Stimulated activated CD8-positive, alpha-beta memory T cell treated with anti-CD3 and anti-CD28 coated beads, Interleukin-15, amount 100 ng/mL, for 1 hour (primary cell): ENCODE measurements around the gene FBXW2.
A peak's percentile ranks its signal among the peaks of the same experiment; 100 is the strongest.
"Not testable (repeated sequence)": the region's sequence is repeated elsewhere in the genome, so short reads cannot be mapped to it uniquely, and the experiment has no call there.

Source experiments
- DNase-seq: peaks from one replicate; pipeline ENCODE4 v3.0.0-alpha.2; 2020; ENCODE audit warnings: low read depth

Gene FBXW2

GRCh38 chr9:120778758-120779157, 14.5 kb downstream of the FBXW2 start:
- DNase-seq: no peak

- no peak for DNase-seq
Observed at GRCh38 chr9:120777229-120777628, 16.0 kb downstream of the FBXW2 start.

DNA sequence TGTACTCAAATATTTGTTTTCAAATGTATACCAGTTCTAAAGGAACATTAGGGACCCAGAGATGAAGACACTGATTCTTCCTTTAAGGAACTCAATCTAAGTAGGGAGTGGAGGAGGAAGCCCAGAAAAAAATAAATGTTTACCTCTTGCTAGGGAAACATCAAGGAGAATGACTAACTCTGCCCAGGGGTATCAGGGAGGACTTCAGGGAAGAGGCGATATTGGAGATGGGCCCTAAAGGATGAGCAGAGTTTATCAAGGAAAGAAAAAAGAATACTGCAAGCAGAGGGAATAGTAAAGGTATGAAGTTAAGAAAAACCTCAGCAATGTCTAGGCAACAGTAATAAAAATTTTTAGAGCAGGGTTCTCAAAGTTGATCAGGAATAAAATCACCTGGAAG, 16.4 kb downstream of the FBXW2 start:
- DNase-seq: no peak

GRCh38 chr9:120775859-120776258, 17.4 kb downstream of the FBXW2 start:
- no peak for DNase-seq

- DNase-seq: no peak
Observed at GRCh38 chr9:120774719-120775118, 18.5 kb downstream of the FBXW2 start.

DNA sequence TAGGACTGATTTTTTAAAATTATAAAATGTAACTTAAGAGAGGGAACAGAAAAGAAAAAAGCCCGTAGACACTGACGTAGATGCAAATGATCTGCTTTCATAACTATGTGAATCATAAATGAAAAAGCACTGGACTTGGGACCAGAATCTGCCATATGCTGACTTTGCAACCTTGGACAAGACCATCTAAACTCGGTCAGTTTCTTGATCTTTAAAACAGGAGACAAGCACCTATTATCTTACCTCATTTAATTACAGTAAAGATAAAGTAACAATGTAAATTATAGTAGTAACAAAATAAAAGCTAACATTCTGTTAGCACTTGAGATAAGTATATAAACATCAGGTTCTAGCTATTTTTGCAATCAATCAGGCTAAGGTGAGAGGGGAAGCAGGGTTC, 20.0 kb downstream of the FBXW2 start:
- DNase-seq: no peak

GRCh38 chr9:120770931-120771330, 22.3 kb downstream of the FBXW2 start:
- no peak for DNase-seq

DNA sequence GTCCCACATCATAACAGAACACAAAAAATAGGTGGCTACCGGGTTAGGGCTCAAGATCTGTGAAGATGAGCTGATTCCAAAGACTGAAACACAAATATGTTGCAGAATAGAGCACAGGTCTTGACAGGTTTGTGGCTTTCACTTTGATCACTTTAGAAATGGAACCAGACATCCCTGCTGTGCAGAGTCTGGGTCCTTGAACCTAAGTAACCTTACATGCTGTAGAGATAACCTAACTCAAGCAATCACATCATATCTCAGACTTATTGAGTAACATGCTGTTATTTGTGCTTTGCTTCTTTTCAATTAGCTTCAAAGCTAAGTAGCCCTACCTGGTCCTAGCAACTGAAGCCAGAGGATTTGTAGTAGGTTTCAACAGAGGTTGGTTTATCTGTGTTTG, 24.3 kb downstream of the FBXW2 start:
- no peak for DNase-seq

DNA sequence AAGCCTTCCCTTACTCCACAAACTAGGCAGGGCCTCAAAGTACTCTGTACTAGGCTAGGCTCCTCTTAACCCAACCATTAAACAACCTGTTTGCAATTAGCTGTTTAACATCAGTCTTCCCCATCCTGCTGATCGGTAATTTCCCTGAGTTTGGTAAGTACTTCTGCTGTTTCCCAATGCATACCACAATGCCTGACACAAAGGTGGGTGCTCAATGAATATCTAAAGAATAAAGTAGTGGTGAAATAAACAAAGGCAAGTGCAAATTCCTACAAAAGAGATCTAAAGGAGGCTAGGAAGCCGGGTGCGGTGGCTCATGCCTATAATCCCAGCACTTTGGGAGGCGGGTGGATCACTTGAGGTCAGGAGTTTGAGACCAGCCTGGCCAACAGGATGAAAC, 25.0 kb downstream of the FBXW2 start:
- DNase-seq: no peak

GRCh38 chr9:120767451-120767850, 25.8 kb downstream of the FBXW2 start:
- no peak for DNase-seq

DNA sequence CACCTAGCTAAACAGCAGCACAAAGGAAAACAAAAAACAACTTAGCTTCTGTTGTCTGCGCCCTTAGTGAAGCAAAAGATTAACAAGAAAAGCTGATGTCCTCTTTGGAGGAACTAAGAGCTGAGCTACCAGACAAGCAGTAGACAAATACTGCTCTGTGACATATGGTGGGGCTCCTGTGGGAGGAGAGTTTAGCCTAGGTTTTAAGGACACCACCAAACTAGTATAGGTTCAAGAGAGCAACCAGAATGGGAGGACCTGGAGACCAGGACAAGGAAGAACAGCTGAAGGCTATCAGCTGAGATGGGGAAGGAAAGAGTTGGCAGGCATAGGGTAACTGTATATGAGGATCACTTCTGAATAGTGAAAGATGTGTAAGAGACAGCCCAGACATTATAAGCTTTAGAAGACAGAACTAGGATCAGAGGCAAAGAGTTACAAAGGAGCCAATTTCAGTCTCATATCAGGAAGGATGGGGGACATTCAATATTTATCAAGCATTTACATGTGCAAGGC, 27.2 kb downstream of the FBXW2 start:
- DNase-seq: no peak

DNA sequence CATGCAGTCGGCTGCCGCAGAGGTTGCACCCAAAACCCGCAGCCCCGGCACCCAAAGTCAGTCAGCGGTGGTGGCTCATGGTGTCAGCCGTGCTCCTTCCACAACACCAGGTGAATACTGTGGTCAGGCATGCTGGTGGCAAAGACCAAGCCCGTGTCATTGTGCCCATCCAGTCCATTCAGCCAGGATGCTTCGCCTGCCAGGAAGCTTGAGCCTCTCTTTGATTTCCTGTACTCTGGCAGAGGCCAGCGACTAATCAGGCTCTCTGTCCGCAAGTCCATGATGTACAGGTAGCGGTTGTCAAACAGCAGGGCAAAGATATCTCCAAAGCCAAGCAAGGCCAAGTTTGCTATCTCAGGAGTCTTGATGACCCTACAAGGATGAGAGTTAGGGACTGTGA, 28.7 kb downstream of the FBXW2 start:
- DNase-seq: no peak

GRCh38 chr9:120761006-120761405, 32.2 kb downstream of the FBXW2 start:
- no peak for DNase-seq

DNA sequence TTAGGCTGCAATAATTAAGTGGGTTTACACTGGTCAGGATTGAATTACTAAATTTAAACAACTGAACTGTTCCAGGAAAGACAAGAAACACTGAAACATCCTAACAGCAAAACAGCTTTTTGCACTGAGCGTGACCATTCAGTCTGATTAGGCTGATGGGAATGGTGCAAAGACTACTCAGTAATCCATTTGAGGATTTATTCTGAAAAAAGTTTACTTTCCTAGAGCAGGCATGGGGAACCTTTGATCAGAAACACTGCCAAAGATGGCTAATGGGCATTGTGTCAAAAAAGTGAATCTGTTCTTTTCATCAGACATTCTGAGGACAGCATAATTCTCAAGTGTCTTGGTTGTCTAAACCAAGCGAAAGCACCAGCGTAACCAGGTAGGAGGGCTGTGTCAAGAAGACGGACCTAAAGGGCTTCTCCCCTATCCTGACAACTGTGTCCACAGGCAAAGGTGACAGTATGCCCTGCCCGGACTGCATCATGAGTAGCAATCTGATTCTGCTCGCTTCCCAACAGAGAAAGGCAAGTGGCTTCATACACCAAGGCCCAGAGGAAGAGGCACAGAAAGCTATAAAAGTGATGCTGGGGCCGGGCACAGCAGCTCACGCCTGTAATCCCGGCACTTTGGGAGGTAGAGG, 33.3 kb downstream of the FBXW2 start:
- DNase-seq: no peak

DNA sequence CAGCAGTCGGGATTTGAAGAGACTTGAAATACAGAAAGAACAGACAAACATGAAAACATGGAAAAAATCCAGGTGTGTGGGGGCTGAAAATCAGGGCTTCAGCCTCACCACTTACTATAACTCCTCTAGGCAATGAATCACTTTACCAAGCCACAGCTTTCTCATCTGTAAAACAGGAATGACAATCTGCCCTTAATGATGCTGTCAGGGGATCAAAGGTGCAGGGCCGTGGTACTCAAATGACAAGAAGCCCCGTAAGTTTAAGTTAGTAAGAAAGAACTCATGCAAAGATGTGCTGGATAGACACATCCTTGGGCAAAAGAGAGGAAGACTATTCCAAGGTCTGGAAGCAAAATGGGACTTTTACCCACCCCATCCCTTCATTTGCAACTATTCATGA, 34.7 kb downstream of the FBXW2 start:
- no peak for DNase-seq

GRCh38 chr9:120757026-120757913, 35.9 kb downstream of the FBXW2 start:
- no peak for DNase-seq

DNA sequence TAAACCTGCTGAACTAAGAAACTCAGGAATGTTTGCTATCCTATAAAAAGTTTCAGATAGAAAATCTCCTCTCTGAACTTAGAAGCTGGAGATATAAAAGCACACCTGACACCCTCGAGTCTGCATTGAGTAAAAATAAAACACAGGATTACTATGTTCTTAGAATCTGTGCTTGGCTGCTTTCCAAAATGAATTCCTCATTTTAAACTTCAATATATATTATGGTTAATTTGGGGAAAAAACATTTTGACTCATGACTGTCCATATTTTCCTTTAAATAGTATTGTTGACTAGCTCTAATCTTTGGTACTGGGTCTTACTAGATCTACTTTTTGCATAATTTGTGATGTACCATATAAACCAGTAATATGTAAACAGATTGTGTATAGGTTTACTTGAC, 36.7 kb downstream of the FBXW2 start:
- no peak for DNase-seq

GRCh38 chr9:120755810-120756434, 37.3 kb downstream of the FBXW2 start:
- DNase-seq: peak; percentile 62

DNA sequence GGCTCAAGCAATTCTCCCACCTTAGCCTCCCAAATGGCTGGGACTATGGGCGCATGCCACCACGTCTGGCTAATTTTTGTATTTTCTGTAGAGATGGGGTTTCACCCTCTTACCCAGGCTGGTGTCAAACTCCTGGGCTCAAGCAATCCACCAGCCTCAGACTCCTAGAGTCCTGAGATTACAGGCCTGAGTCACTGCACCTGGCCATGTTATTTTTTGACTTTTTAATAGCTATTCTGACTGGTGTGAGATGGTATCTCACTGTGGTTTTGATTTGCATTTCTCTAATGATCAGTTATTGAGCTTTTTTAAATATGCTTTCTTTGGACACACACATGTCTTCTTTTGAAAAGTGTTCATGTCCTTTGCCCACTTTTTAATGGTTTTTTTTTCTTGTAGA, 38.2 kb downstream of the FBXW2 start:
- no peak for DNase-seq

DNA sequence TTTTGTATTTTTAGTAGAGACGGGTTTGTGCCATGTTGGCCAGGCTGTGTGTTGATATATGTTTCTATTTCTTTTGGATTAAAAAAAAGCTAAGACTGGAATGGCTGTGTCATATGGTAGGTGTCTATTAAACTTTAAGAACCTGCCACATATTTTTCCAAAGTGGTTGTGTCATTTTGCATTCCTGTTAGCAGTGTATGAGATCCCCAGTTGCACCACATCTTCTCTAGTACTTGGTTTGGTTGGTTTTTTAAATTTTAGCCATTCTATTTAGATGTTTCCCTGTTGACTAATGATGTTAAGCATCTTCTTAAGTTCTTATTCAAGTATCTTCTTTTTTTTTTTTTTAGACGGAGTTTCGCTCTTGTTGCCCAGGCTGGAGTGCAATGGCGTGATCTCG, 42.8 kb downstream of the FBXW2 start:
- DNase-seq: no peak

DNA sequence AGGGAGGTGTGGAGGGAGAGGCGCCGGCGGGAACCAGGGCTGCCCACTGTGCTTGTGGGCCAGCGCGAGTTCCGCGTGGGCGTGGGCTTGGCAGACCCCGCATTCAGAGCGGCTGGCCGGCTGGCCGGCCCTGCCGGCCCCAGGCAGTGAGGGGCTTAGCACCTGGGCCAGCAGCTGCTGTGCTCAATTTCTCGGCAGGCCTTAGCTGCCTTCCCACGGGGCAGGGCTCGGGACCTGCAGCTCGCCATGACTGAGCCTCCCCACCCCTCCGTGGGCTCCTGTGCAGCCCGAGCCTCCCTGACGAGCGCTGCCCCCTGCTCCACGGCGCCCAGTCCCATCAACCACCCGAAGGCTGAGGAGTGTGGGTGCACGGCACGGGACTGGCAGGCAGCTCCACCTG, 46.9 kb downstream of the FBXW2 start:
- not testable (repeated sequence) for DNase-seq

- DNase-seq: no peak
Observed at GRCh38 chr9:120745278-120745677, 47.9 kb downstream of the FBXW2 start.

DNA sequence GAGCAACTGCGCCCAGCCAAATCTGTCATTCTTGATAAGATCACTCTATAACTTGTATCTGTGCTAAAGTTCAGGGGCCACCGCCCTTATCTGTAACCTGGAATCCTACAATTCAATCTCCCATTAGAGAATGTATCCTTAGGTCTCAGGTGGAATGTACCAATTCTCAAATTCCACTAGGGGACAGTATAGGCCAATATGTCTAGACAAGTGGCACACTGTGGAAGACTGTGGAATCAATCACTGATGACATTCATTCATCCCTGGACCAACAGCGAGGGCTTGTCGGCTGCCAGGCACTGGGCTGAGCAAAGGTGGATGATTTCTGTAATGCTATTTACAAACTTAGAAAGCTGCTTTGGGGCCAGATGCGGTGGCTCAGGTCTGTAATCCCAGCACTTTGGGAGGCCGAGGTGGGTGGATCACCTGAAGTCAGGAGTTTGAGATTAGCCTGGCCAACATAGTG, 50.2 kb downstream of the FBXW2 start:
- no peak for DNase-seq
